HCT116 (cell line): ENCODE measurements around the gene SLC12A8. TPM values are rescaled to one million over a fixed set of nuclear protein-coding genes. Genes with fewer than 3 reads are reported as not detected.

Experiments
- ATAC-seq: fragments of 200-7000 bp; cut with Tn5 transposase; 2 replicates; pipeline ENCODE4 v1.9.1; 2020; ENCODE audit warnings: mild to moderate bottlenecking, moderate library complexity
- BruUV-seq: library from RNA; stranded (reverse); fragments of 400-500 nt; replicated peaks from 2 replicates; lab custom pipeline; 2021; lab: Mats Ljungman, UMichigan
- CTCF ChIA-PET: fragments of 300-600 bp; sonication (Branson Sonifier 250); formaldehyde crosslinking; loops from one replicate; lab custom pipeline; 2021; ENCODE audit warnings: antibody characterized with exemption; lab: Charles Lee
- POLR2A ChIA-PET: fragments of 300-600, 350-600 bp; sonication (Branson Sonifier 250); formaldehyde crosslinking; loops from one replicate; lab custom pipeline; 2021; ENCODE audit warnings: antibody characterized with exemption; lab: Charles Lee
- RAD21 ChIA-PET, 2 experiments: fragments of 300-600 bp; sonication (Branson Sonifier 250); formaldehyde crosslinking; loops; one replicate each; lab custom pipeline; 2023; ENCODE audit warnings: low total read pairs in 2 of 2; ENCODE audit not compliant: uncharacterized antibody in 2 of 2, unreplicated experiment in 2 of 2, low non-redundant PET in 1 of 2; lab: Charles Lee
- DNase-seq: peaks from one replicate; pipeline ENCODE4 v3.0.0-alpha.2; 2010; ENCODE audit warnings: low read depth, low spot score
- H2AFZ ChIP-seq: fragments of 200-600 bp; shearing (Covaris generic), sonication (generic); 2 replicates; pipeline ENCODE4 v1.6.1; 2017; ENCODE audit warnings: low read depth, mixed run types, mixed read lengths, antibody characterized with exemption, low read length; ENCODE audit not compliant: poor library complexity, severe bottlenecking
- H3K27ac ChIP-seq: 2 replicates; pipeline ENCODE4 v1.5.1; 2012; ENCODE audit warnings: low read depth, low read length
- H3K27me3 ChIP-seq: fragments of 200-600 bp; sonication (generic); 2 replicates; pipeline ENCODE4 v1.6.1; 2016; ENCODE audit warnings: mixed run types, low read length, mixed read lengths; ENCODE audit not compliant: insufficient read depth
- H3K36me3 ChIP-seq, 2 experiments: fragments of 200-500 bp in 1 of 2; fragments of 200-600 bp in 1 of 2; sonication (Bioruptor generic) in 1 of 2; sonication (generic) in 1 of 2; 2 replicates each; pipeline versions ENCODE4 v1.5.1 to v1.6.1; 2014 to 2016; ENCODE audit warnings: low read length in 2 of 2, inconsistent platforms in 1 of 2, mixed read lengths in 1 of 2, mixed run types in 1 of 2; ENCODE audit not compliant: insufficient read depth in 2 of 2, control insufficient read depth in 1 of 2
- H3K4me1 ChIP-seq, 2 experiments: fragments of 200-600 bp in 1 of 2; sonication (generic) in 1 of 2; 2 replicates each; pipeline versions ENCODE4 v1.5.1 to v1.6.1; 2012 to 2017; ENCODE audit warnings: low read length in 2 of 2, inconsistent platforms in 1 of 2, mild to moderate bottlenecking in 1 of 2, mixed read lengths in 1 of 2, mixed run types in 1 of 2, moderate library complexity in 1 of 2; ENCODE audit not compliant: insufficient read depth in 2 of 2, control insufficient read depth in 1 of 2
- H3K4me2 ChIP-seq: fragments of 200-600 bp; sonication (generic); 2 replicates; pipeline ENCODE4 v1.6.1; 2017; ENCODE audit warnings: mixed run types, low read length, mixed read lengths
- H3K4me3 ChIP-seq, 2 experiments: fragments of 200-600 bp in 1 of 2; sonication (generic) in 1 of 2; replicated peaks in 1 of 2; 2 replicates each; pipeline ENCODE4 v1.5.1; 2011 to 2016; ENCODE audit warnings: low read length in 2 of 2, control low read depth in 1 of 2, low read depth in 1 of 2, mild to moderate bottlenecking in 1 of 2, mixed read lengths in 1 of 2, mixed run types in 1 of 2
- H3K79me2 ChIP-seq: fragments of 200-600 bp; sonication (generic); 2 replicates; pipeline ENCODE4 v1.6.1; 2017; ENCODE audit warnings: mild to moderate bottlenecking, mixed run types, low read length, moderate library complexity, mixed read lengths; ENCODE audit not compliant: insufficient read depth
- H3K9ac ChIP-seq: fragments of 200-600 bp; sonication (generic); 2 replicates; pipeline ENCODE4 v1.6.1; 2016; ENCODE audit warnings: low read length, mixed read lengths
- H3K9me2 ChIP-seq: fragments of 200-600 bp; sonication (generic), shearing (Covaris generic); 2 replicates; pipeline ENCODE4 v1.6.1; 2017; ENCODE audit warnings: mixed run types, mild to moderate bottlenecking, moderate library complexity; ENCODE audit not compliant: insufficient read depth
- H3K9me3 ChIP-seq, 2 experiments: fragments of 200-500 bp in 1 of 2; fragments of 200-600 bp in 1 of 2; sonication (Bioruptor generic) in 1 of 2; sonication (generic) in 1 of 2; 2 replicates each; pipeline ENCODE4 v1.6.1; 2014 to 2017; ENCODE audit warnings: low read length in 2 of 2, mixed read lengths in 2 of 2, inconsistent platforms in 1 of 2, low read depth in 1 of 2, mild to moderate bottlenecking in 1 of 2, mixed run types in 1 of 2, moderate library complexity in 1 of 2; ENCODE audit not compliant: control insufficient read depth in 1 of 2, insufficient read depth in 1 of 2
- H4K20me1 ChIP-seq: fragments of 200-600 bp; sonication (generic), shearing (Covaris generic); 2 replicates; pipeline ENCODE4 v1.6.1; 2017; ENCODE audit warnings: mixed run types, mild to moderate bottlenecking, moderate library complexity; ENCODE audit not compliant: insufficient read depth
- CEBPB ChIP-seq: IDR thresholded peaks from 2 replicates; pipeline ENCODE4 v1.6.1; 2012; ENCODE audit warnings: low read depth
- EGR1 ChIP-seq: IDR thresholded peaks from 2 replicates; pipeline ENCODE4 v1.6.1; 2012; ENCODE audit warnings: low read depth
- EZH2 ChIP-seq: fragments of 200-600 bp; sonication (generic); IDR thresholded peaks from 2 replicates; pipeline ENCODE4 v1.6.1; 2017; ENCODE audit warnings: antibody characterized with exemption, mixed run types
- EZH2phosphoT487 ChIP-seq: fragments of 200-600 bp; IDR thresholded peaks from 2 replicates; pipeline ENCODE4 v1.6.1; 2018; ENCODE audit warnings: antibody characterized with exemption, borderline replicate concordance
- JUND ChIP-seq: IDR thresholded peaks from 2 replicates; pipeline ENCODE4 v1.6.1; 2012
- POLR2A ChIP-seq: IDR thresholded peaks from 2 replicates; pipeline ENCODE4 v1.7.0; 2011; ENCODE audit warnings: borderline replicate concordance; ENCODE audit not compliant: insufficient read depth, insufficient read length; ENCODE audit errors: extremely low read depth
- POLR2AphosphoS5 ChIP-seq: IDR thresholded peaks from 2 replicates; pipeline ENCODE4 v1.6.1; 2011; ENCODE audit warnings: mild to moderate bottlenecking, low read depth, low read length, moderate library complexity
- SIN3A ChIP-seq: IDR thresholded peaks from 2 replicates; pipeline ENCODE4 v1.6.1; 2012; ENCODE audit warnings: low read depth
- SP1 ChIP-seq: IDR thresholded peaks from 2 replicates; pipeline ENCODE4 v1.6.1; 2012; ENCODE audit warnings: low read depth
- SRF ChIP-seq: IDR thresholded peaks from 2 replicates; pipeline ENCODE4 v1.6.1; 2012; ENCODE audit warnings: low read depth
- TCF7L2 ChIP-seq: IDR thresholded peaks from 2 replicates; pipeline ENCODE4 v1.7.0; 2011; ENCODE audit warnings: borderline replicate concordance, inconsistent platforms; ENCODE audit not compliant: insufficient read depth, insufficient read length; ENCODE audit errors: extremely low read depth
- YY1 ChIP-seq: IDR thresholded peaks from 2 replicates; pipeline ENCODE4 v1.6.1; 2011; ENCODE audit warnings: low read length, low read depth, moderate library complexity, mild to moderate bottlenecking; ENCODE audit not compliant: insufficient replicate concordance; ENCODE audit errors: extremely low read depth
- ZFX ChIP-seq: fragments of 450-650 bp; IDR thresholded peaks from 2 replicates; pipeline ENCODE4 v1.6.1; 2017
- ZNF274 ChIP-seq: fragments of 200-500 bp; sonication (Bioruptor generic); IDR thresholded peaks from 2 replicates; pipeline ENCODE4 v1.6.1; 2014; ENCODE audit warnings: mild to moderate bottlenecking, low read depth, low read length, inconsistent platforms
- intact Hi-C: fragments of 100-400 bp; cut with micrococcal nuclease; formaldehyde crosslinking; loops from 2 replicates; pipeline ENCODE4 v1.10.0; 2022
- total RNA-seq: library from RNA; stranded (reverse); gene quantifications from one replicate; pipeline ENCODE4 v1.2.1, GENCODE V29; 2021; ENCODE audit not compliant: unreplicated experiment
- TF ChIP-seq, protein P1 (sequence below): IDR thresholded peaks from 2 replicates; pipeline ENCODE4 v1.6.1; 2012
- TF ChIP-seq, protein P2 (sequence below): IDR thresholded peaks from 2 replicates; pipeline ENCODE4 v1.6.1; 2012; ENCODE audit warnings: low read depth
- TF ChIP-seq, protein P3 (sequence below): IDR thresholded peaks from 2 replicates; pipeline ENCODE4 v1.6.1; 2012

SLC12A8 gene
- total RNA-seq, 1 experiment from 2014 or later, result 19.9 TPM

DNA sequence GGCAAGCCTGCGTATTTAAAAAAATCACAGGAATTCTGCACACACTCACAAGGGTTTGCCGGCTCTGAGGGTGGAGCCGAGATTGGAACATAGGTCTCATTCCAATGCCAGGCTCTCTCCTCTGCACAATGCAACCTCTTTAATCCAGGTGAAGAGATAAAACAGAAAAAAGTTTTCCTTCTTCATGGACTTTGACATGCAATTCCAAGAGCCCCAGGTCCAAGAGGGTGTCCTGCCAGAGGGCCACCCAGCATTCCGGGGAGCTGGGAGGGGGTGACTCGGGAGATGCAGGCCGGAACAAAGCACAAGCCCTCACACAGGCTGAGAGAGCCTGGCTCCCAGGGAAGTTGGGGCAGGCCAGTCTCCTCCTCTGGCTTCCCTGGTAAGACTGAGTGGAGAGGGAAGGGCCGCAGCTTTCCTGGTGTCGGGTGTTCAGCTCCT, 6.7 kb upstream of the SLC12A8 start:
- Histone ChIP-seq H3K79me2 (no peaks in the 10 kb centered on the region), H3K27ac (no peak overlapping the region), H3K4me3 (no peak overlapping the region), H3K4me2 (no peak overlapping the region), H3K9ac (no peak overlapping the region), H3K4me1 (peaks cover 0 to 2% of the 10 kb centered on the region in 2 experiments; a peak in 1 of 4 replicates), H3K27me3 (no peaks in the 10 kb centered on the region), H3K36me3 (no peaks in the 10 kb centered on the region), H2AFZ (no peak overlapping the region), H3K9me3 (no peaks in the 10 kb centered on the region), H4K20me1 (no peaks in the 10 kb centered on the region), H3K9me2 (no peaks in the 10 kb centered on the region)
- no peak for DNase-seq
- peak; percentile 36; the same call in 1 of the 2 replicates for ATAC-seq
- ChIA-PET CTCF (no interaction called here), RAD21 (no interaction called here), POLR2A (no interaction called here)
- intact Hi-C loops, result no loop called here
- TF ChIP-seq SIN3A (no peak), JUND (no peak), ZNF274 (no peak), CEBPB (no peak), ZFX (no peak), SP1 (no peak), EZH2 (no peak), TCF7L2 (no peak), POLR2A (no peak), EZH2phosphoT487 (no peak), EGR1 (no peak), POLR2AphosphoS5 (no peak), SRF (no peak), YY1 (no peak)
- TF ChIP-seq, protein P1, sequence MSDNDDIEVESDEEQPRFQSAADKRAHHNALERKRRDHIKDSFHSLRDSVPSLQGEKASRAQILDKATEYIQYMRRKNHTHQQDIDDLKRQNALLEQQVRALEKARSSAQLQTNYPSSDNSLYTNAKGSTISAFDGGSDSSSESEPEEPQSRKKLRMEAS, result no peak
- TF ChIP-seq, protein P2, sequence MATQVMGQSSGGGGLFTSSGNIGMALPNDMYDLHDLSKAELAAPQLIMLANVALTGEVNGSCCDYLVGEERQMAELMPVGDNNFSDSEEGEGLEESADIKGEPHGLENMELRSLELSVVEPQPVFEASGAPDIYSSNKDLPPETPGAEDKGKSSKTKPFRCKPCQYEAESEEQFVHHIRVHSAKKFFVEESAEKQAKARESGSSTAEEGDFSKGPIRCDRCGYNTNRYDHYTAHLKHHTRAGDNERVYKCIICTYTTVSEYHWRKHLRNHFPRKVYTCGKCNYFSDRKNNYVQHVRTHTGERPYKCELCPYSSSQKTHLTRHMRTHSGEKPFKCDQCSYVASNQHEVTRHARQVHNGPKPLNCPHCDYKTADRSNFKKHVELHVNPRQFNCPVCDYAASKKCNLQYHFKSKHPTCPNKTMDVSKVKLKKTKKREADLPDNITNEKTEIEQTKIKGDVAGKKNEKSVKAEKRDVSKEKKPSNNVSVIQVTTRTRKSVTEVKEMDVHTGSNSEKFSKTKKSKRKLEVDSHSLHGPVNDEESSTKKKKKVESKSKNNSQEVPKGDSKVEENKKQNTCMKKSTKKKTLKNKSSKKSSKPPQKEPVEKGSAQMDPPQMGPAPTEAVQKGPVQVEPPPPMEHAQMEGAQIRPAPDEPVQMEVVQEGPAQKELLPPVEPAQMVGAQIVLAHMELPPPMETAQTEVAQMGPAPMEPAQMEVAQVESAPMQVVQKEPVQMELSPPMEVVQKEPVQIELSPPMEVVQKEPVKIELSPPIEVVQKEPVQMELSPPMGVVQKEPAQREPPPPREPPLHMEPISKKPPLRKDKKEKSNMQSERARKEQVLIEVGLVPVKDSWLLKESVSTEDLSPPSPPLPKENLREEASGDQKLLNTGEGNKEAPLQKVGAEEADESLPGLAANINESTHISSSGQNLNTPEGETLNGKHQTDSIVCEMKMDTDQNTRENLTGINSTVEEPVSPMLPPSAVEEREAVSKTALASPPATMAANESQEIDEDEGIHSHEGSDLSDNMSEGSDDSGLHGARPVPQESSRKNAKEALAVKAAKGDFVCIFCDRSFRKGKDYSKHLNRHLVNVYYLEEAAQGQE, result no peak
- TF ChIP-seq, protein P3, sequence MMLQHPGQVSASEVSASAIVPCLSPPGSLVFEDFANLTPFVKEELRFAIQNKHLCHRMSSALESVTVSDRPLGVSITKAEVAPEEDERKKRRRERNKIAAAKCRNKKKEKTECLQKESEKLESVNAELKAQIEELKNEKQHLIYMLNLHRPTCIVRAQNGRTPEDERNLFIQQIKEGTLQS, result no peak
- BruUV-seq, result no TSS peak
